Measurements from ENCODE around the gene PRKCE. TPM values are rescaled to one million over a fixed set of nuclear protein-coding genes. Genes with fewer than 3 reads are reported as not detected.

PRKCE gene
- total RNA-seq, 2 experiments from 2014 or later: 24.9 to 26.2 TPM

DNA sequence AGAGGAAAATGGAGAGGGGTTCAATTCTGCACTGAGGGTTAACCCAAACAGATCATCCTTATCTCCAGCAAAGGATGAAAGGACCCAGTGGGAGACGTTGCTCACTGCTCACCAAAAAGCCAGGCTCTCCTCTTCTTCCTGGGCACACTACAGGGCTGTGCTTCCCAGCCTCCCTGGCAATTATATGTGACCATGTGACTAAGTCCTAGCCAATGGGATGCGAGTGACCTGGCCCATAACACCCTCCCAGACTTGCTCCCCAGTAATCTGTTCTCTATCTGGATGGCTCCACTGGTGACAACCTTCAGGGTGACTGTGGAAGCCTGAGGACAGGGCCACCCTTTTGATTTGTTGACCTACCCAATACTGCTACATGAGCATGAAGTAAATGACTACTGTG, 10.9 kb upstream of the PRKCE start:
- ChIA-PET CTCF (interaction anchor here (2.8 kb wide), 1 partner anchor 138 kb away, joined by 15 read pairs; no protein-coding TSS in a partner anchor), POLR2A (no interaction called here)
- Histone ChIP-seq H3K9me3 (ENCODE audit: control insufficient read depth in 1 of 2, insufficient read depth in 1 of 2, low read length in 2 of 2) (no peaks in the 10 kb centered on the region), H3K36me3 (ENCODE audit: insufficient read depth, low read length) (no peaks in the 10 kb centered on the region), H3K4me3 (ENCODE audit: low read length) (no peak overlapping the region), H3K27ac (ENCODE audit: low read depth in 1 of 2, low read length in 2 of 2) (no peak overlapping the region), H3K4me1 (ENCODE audit: insufficient read depth, low read length) (peaks cover 10% of the 10 kb centered on the region), H3K27me3 (ENCODE audit: control insufficient read depth in 1 of 2, insufficient read depth in 2 of 2, low read length in 2 of 2) (peaks cover 15 to 22% of the 10 kb centered on the region in 2 experiments)
- no peak for DNase-seq
- TF ChIP-seq, protein P1, sequence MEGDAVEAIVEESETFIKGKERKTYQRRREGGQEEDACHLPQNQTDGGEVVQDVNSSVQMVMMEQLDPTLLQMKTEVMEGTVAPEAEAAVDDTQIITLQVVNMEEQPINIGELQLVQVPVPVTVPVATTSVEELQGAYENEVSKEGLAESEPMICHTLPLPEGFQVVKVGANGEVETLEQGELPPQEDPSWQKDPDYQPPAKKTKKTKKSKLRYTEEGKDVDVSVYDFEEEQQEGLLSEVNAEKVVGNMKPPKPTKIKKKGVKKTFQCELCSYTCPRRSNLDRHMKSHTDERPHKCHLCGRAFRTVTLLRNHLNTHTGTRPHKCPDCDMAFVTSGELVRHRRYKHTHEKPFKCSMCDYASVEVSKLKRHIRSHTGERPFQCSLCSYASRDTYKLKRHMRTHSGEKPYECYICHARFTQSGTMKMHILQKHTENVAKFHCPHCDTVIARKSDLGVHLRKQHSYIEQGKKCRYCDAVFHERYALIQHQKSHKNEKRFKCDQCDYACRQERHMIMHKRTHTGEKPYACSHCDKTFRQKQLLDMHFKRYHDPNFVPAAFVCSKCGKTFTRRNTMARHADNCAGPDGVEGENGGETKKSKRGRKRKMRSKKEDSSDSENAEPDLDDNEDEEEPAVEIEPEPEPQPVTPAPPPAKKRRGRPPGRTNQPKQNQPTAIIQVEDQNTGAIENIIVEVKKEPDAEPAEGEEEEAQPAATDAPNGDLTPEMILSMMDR (IDR thresholded peaks at IDR 0.05): no peak
- H3K9me3 Mint-ChIP-seq: no peaks in the 10 kb centered on the region
- H3K27ac Mint-ChIP-seq: no peak overlapping the region
- ATAC-seq (ENCODE audit: poor library complexity): no peak
- H3K4me1 Mint-ChIP-seq (ENCODE audit: low read depth): peaks cover 6% of the 10 kb centered on the region
- H3K27me3 Mint-ChIP-seq: peaks cover 50% of the 10 kb centered on the region
- intact Hi-C loops (cut with DNase I, micrococcal nuclease): loop anchor here (5.0 to 10.0 kb wide), 4 partner anchors 87 to 1274 kb away; partner anchors contain the start of gene MCFD2 (in 1 of the 2)
- no peak overlapping the region for H3K4me3 Mint-ChIP-seq
- H3K36me3 Mint-ChIP-seq (ENCODE audit: low read depth): no peaks in the 10 kb centered on the region

DNA sequence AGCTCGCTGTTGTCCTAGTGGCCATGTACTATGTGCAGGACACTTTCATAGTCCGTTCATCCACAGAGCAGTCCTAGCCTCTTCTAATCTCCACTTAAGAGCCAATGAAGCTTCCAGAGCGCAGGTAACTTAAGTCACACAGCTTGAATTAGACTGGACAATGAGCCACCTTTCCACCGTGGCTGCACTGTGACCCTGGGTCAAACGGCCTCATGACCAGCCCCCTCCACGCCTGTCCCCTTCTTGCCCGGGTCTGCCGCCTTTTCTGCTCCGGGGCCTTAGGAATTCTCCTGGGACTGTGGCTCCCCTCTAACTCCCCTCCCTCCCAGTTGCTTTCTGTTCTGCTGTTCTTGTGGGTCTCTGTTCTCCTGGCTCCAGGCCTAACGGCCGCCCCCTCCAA, 8.4 kb upstream of the PRKCE start:
- TF ChIP-seq, protein P1 (IDR thresholded peaks at IDR 0.05): no peak
- Histone ChIP-seq H3K4me3 (ENCODE audit: low read length) (peak overlapping the region; percentile 50), H3K4me1 (ENCODE audit: insufficient read depth, low read length) (peaks cover 10% of the 10 kb centered on the region), H3K27me3 (ENCODE audit: control insufficient read depth in 1 of 2, insufficient read depth in 2 of 2, low read length in 2 of 2) (peaks cover 15 to 22% of the 10 kb centered on the region in 2 experiments), H3K36me3 (ENCODE audit: insufficient read depth, low read length) (no peaks in the 10 kb centered on the region), H3K9me3 (ENCODE audit: control insufficient read depth in 1 of 2, insufficient read depth in 1 of 2, low read length in 2 of 2) (no peaks in the 10 kb centered on the region), H3K27ac (ENCODE audit: low read depth in 1 of 2, low read length in 2 of 2) (no peak overlapping the region)
- Mint-ChIP-seq H3K9me3 (no peaks in the 10 kb centered on the region), H3K36me3 (ENCODE audit: low read depth) (no peaks in the 10 kb centered on the region), H3K27me3 (peaks cover 35% of the 10 kb centered on the region), H3K27ac (no peak overlapping the region), H3K4me3 (no peak overlapping the region), H3K4me1 (ENCODE audit: low read depth) (peaks cover 6% of the 10 kb centered on the region)
- DNase-seq: no peak
- intact Hi-C loops (cut with DNase I, micrococcal nuclease): loop anchor here (1.0 to 10.0 kb wide), 7 partner anchors 84 to 1272 kb away; partner anchors contain the start of gene MCFD2 (in 1 of the 2)
- ChIA-PET CTCF (interaction anchor here (1.4 to 3.3 kb wide), 3 partner anchors 13 to 136 kb away, joined by 4 to 43 read pairs (median 4); no protein-coding TSS in a partner anchor), POLR2A (no interaction called here)
- peak; percentile 12 for ATAC-seq (ENCODE audit: poor library complexity)

DNA sequence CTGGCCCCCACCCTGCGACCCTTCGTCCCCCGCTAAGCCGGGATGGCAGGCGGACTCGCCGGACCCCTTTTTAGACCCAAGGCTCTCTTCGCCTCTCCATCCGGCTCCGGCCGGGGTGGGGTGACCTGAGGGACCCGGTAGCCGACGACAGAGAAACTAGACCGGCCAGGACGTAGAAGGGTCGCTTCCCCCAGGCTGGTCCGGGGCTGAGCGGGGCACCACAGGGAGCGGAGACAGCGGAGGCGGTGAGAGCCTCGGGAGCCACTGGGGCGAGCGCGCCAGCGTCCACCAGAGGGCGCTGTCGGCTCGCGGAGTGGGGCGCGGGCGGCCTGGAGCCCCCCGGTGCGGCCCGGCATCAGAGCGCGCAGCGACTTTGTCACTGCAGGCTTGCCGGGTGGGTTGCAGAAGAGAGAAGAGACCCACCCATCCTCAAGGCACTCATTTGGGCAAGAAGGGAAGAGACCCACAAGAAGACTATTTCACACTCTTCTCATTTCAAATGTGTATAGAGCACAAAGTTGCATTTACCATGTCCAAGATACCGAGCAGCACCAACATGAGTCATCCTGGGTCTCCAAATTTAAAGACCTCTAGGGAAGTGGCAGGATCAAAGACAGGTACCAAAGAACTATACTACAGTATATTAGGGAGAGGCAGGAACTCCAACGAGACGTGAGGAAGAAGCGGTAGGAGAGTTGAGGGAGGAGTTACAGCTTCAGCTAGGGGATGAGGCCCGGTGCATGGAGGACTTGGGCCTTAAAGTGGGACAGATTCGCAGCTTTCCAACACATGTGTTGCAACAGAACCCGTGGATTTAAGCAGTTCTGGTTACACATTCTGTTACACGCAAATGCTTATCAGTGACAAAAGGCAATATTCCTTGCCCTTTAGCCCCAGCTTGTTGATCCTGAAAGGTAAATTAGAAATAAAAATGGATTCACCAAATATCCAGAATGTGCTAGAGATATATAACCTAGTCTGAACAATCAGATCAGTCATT, 7.6 kb upstream of the PRKCE start:
- Mint-ChIP-seq H3K36me3 (ENCODE audit: low read depth) (no peaks in the 10 kb centered on the region), H3K4me1 (ENCODE audit: low read depth) (peaks cover 6% of the 10 kb centered on the region), H3K9me3 (no peaks in the 10 kb centered on the region), H3K27ac (no peak overlapping the region), H3K27me3 (peaks cover 33% of the 10 kb centered on the region), H3K4me3 (no peak overlapping the region)
- Histone ChIP-seq H3K4me1 (ENCODE audit: insufficient read depth, low read length) (peaks cover 10% of the 10 kb centered on the region), H3K36me3 (ENCODE audit: insufficient read depth, low read length) (no peaks in the 10 kb centered on the region), H3K27me3 (ENCODE audit: control insufficient read depth in 1 of 2, insufficient read depth in 2 of 2, low read length in 2 of 2) (peaks cover 15 to 22% of the 10 kb centered on the region in 2 experiments), H3K4me3 (ENCODE audit: low read length) (peak overlapping the region; percentile 50), H3K9me3 (ENCODE audit: control insufficient read depth in 1 of 2, insufficient read depth in 1 of 2, low read length in 2 of 2) (no peaks in the 10 kb centered on the region), H3K27ac (ENCODE audit: low read depth in 1 of 2, low read length in 2 of 2) (no peak overlapping the region)
- ChIA-PET CTCF (interaction anchor here (0.9 to 3.3 kb wide), 5 partner anchors 13 to 139 kb away, joined by 3 to 43 read pairs (median 4); no protein-coding TSS in a partner anchor), POLR2A (no interaction called here)
- peak; percentile 97 for ATAC-seq (ENCODE audit: poor library complexity)
- intact Hi-C loops (cut with DNase I, micrococcal nuclease): loop anchor here (1.0 to 10.0 kb wide), 7 partner anchors 83 to 1271 kb away; partner anchors contain the start of gene MCFD2 (in 1 of the 2)
- peak; percentile 37 to 89 (median 72) for DNase-seq
- TF ChIP-seq, protein P1 (IDR thresholded peaks at IDR 0.05): peak; percentile 90
